H54 (cell line): ENCODE results near the gene DMRT2.

Experiments
- DNase-seq: peaks from one replicate; pipeline ENCODE4 v3.0.0; 2011; ENCODE audit warnings: low spot score, mixed read lengths; ENCODE audit not compliant: insufficient read length
- FAIRE-seq: peaks from 3 replicates; lab custom pipeline; 2011; peaks lifted over from hg19 to GRCh38; lab: Jason Lieb, UNC
- POLR2A ChIP-seq: IDR thresholded peaks from 2 replicates; pipeline ENCODE4 v1.6.1; 2011; ENCODE audit warnings: low read depth, mild to moderate bottlenecking, low read length

The DMRT2 gene

GRCh38 chr9:1031951-1032601 lies 18.1 kb upstream of the DMRT2 start:
- no peak for DNase-seq
- FAIRE-seq: no peak
- TF ChIP-seq POLR2A: no peak

- no peak for TF ChIP-seq POLR2A
- FAIRE-seq (no peak), DNase-seq (no peak)
Measured at GRCh38 chr9:1034271-1034670, 15.9 kb upstream of the DMRT2 start.

- no peak for TF ChIP-seq POLR2A
- FAIRE-seq: no peak
- no peak for DNase-seq
Measured at GRCh38 chr9:1039589-1039988, 10.6 kb upstream of the DMRT2 start.

DNA sequence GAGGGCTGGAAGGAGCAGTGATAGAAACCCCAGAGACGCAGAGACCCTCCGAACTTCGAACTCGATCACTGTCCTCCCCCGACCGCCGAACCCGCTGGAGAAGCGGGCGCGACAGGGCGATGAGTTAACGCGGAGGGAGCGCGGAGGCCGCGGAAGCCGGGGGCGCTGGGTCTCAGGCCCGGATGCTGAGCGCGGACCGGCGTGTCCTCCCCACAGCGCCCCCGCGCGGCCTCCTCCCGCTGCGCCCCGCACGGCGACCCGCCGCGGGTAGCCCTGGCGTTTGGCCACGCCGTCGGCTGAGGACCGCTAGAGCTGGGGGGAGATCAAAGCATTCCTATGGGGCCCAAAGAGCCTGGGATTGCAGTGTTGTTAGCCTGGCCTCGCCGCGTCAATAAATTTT lies 7.7 kb upstream of the DMRT2 start:
- no peak for TF ChIP-seq POLR2A
- no peak for FAIRE-seq
- no peak for DNase-seq

GRCh38 chr9:1044643-1045042 lies 5.5 kb upstream of the DMRT2 start:
- TF ChIP-seq POLR2A: no peak

DNA sequence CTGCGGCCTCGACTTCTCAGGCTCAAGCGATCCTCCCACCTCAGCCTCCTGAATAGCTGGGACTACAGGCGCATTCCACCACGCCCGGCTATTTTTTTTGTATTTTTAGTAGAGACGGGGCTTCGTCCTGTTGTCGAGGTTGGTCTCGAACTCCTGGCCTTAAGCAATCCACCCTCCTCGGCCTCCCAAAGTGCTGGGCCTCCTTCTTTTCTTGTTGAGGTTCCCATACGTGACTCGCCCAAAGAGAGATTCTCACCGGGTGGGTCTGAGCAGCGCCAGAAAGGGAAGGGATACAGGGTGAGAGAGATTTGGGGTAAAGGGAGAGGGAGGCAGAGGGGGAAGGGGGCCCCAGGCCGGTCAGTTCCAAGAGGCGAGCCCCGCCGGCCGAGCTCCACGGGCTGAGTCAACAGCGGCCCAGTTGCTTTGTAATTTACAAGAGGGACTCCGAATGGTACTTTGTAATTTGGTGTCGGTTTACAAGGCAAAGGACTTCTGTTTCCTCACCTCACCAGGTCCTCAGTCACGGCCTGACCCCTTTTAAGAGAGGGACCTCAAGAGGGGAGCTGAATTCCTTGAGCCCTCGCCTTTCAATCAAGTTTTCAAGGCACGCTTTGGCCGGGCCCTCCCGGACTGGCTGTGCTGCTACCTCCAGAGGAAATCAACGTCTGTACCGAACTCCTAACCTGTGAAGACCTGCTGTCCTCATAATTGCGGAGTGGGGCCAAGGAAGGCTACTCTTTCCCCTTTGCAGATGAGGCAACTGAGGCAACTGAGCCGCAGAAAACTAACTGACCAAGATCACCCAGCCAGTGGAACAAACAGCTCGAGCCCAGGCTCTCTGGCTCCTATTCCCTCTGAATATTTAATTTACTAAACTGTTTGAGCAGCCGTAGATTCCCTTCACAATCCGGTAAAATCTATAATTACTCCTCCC lies 3.3 kb upstream of the DMRT2 start:
- no peak for TF ChIP-seq POLR2A
- no peak for FAIRE-seq
- no peak for DNase-seq

More at GRCh38 chr9:1044643-1045042, 5.5 kb upstream of the DMRT2 start:
- FAIRE-seq (no peak), DNase-seq (no peak)

- no peak for DNase-seq
- FAIRE-seq: no peak
- TF ChIP-seq POLR2A: no peak
Measured at GRCh38 chr9:1047591-1048230, 2.4 kb upstream of the DMRT2 start.

GRCh38 chr9:1048231-1048619 lies 1.9 kb upstream of the DMRT2 start:
- no peak for DNase-seq
- TF ChIP-seq POLR2A: no peak
- no peak for FAIRE-seq

DNA sequence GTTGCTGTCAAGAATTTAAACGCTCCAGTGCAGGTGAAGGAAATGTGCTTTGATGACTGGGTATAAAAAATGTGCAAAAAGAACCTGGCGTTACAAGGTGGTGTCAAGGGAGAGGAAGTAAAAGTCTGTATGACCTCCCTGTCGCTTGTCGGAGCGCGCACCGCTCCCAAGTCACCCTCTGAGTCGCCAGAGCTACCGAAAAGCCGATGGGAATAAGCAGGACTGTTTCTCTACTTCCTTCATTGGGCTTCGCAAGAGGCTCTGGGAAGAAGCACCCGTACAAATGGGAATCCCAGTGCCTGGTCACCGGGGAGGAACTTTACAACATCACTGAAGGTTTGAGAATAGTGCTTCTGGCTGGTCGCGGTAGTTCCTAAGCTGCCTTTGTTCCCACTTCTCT lies 1.3 kb upstream of the DMRT2 start:
- TF ChIP-seq POLR2A: no peak
- no peak for FAIRE-seq
- no peak for DNase-seq

DNA sequence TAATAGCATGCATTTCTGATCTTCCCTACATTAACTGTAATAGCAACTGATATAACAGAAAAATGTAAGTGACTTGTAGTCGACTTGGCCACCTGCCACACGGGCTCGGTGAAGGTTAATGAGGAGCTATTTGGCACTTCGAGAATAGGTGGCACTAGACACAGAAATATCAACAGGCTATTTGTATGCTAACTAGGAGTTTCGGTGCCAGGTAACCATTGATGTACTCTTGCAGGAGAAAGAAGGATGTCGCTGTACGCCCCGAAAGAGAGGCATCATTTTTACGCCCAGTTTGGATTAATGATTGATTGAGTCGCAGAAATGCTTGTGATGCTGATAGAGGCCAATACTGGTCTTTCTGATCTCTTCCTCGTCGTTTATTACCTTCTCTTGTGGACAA lies 516 bp upstream of the DMRT2 start:
- no peak for TF ChIP-seq POLR2A
- FAIRE-seq (no peak), DNase-seq (no peak)

DNA sequence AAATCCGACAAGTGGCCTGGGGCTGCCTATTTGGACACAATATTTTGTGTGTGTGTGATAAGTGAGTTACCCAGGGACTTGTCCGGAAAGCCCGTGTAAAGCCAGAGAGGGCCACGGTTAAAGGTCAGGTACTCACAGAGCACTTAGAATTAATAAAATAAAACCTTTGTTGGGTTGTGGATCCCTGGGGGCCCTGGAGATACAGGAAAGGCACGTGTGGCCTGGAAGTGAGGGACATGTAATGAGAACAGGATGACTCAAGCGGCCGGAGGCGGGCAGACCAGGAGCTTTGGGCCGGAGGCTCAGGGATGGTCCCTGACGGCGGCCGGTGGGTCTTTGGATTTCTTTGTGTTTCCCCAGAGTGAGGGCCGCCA lies 1.0 kb downstream of the DMRT2 start:
- FAIRE-seq (no peak), DNase-seq (no peak)
- TF ChIP-seq POLR2A: no peak

DNA sequence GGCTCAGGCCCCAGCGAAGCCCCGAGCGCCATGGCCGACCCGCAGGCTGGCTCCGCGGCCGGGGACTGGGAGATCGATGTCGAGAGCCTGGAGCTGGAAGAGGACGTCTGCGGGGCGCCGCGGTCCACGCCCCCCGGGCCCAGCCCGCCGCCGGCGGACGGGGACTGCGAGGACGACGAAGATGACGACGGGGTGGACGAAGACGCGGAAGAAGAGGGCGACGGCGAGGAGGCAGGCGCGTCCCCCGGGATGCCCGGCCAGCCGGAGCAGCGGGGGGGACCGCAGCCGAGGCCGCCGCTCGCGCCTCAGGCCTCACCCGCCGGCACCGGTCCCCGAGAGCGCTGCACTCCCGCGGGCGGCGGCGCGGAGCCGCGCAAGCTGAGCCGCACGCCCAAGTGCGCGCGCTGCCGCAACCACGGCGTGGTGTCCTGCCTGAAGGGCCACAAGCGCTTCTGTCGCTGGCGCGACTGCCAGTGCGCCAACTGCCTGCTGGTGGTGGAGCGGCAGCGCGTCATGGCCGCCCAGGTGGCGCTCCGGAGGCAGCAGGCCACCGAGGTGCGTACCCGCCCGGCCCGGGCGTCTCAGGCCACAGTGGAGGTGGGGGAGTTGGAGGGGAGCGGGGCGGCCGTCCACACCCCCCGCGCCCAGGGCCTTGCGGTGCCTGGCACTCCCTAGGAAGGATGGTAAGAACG lies 1.6 kb downstream of the DMRT2 start:
- no peak for TF ChIP-seq POLR2A
- no peak for DNase-seq
- no peak for FAIRE-seq

GRCh38 chr9:1052365-1053281 lies 2.5 kb downstream of the DMRT2 start:
- DNase-seq (no peak), FAIRE-seq (no peak)
- no peak for TF ChIP-seq POLR2A
